Measurements from ENCODE around the gene KLF9. TPM values are rescaled to one million over a fixed set of nuclear protein-coding genes. Genes with fewer than 3 reads are reported as not detected.
A peak's percentile ranks its signal among the peaks of the same experiment; 100 is the strongest.

Gene KLF9
- total RNA-seq, 3 donors from 2014 or later, result 129 to 223 (median 206) TPM

DNA sequence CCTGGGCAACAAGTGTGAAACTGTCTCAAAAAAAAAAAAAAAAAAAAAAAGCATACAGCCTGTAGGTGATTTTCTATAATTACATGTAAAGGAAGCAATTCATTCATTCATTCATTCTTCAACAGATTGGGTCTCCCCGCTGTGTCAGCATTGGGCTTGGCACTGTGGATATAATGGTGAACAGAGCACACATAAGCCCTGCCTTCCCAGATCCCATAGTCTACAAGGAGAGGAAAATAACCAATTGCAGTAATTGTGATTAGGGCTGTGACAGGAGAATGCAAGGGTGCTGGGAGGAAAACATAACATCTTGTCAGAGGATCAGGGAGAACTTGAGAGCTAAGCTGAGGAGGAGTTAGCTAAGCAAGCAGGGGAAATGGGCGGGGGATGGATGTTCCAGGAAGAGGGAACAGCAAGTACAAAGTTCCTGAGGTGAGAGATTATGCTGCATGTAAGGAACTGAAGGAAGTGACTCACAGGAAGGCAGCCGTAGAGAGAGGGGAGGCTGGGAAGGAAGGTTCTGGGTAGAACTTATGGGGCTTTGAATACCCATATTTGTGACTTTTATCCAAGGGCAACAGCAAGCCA is 24.0 kb upstream of the KLF9 start:
- H3K4me1 ChIP-seq, result no peaks in the 10 kb centered on the region
- no peaks in the 10 kb centered on the region for H3K27me3 ChIP-seq
- intact Hi-C loops (cut with DNase I; ENCODE audit: low total_unique reads), result no loop called here
- H3K9me3 ChIP-seq, result no peaks in the 10 kb centered on the region
- H3K27ac ChIP-seq, result peak overlapping the region; percentile 16 to 55
- no peak overlapping the region for H3K4me3 ChIP-seq
- no peaks in the 10 kb centered on the region for H3K36me3 ChIP-seq
- peak in 2 of 3 donors; percentile 39 to 47 for TF ChIP-seq POLR2AphosphoS5 (IDR thresholded peaks at IDR 0.05)
- TF ChIP-seq POLR2A (IDR thresholded peaks at IDR 0.05), result no peak
- DNase-seq (ENCODE audit: low spot score in 2 of 2), result no peak

DNA sequence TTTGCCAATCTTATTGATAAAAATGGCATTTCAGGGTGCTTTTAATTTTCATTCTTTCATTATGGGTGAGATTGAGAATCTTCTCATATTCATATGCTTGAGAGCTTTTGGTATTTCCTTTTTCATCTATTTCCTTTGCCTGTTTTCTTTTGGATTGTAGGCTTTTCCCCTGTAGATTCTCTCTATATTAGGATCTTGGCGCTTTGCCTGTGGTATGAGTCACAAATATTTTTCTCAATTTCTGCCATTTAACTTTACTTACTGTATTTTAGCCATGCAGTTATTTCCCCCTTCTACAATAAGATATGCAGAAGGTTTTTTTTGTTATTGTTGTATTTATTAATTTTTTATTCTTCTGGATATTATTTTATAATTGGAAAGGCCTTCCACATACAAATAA is 21.5 kb upstream of the KLF9 start:
- Histone ChIP-seq H3K4me3 (no peak overlapping the region), H3K4me1 (no peaks in the 10 kb centered on the region), H3K9me3 (no peaks in the 10 kb centered on the region), H3K36me3 (no peaks in the 10 kb centered on the region), H3K27ac (no peak overlapping the region), H3K27me3 (no peaks in the 10 kb centered on the region)
- intact Hi-C loops (cut with DNase I; ENCODE audit: low total_unique reads), result no loop called here
- no peak for DNase-seq (ENCODE audit: low spot score in 2 of 2)
- TF ChIP-seq POLR2A (IDR thresholded peaks at IDR 0.05) (no peak), POLR2AphosphoS5 (IDR thresholded peaks at IDR 0.05) (no peak)
- TF ChIP-seq, protein P1, sequence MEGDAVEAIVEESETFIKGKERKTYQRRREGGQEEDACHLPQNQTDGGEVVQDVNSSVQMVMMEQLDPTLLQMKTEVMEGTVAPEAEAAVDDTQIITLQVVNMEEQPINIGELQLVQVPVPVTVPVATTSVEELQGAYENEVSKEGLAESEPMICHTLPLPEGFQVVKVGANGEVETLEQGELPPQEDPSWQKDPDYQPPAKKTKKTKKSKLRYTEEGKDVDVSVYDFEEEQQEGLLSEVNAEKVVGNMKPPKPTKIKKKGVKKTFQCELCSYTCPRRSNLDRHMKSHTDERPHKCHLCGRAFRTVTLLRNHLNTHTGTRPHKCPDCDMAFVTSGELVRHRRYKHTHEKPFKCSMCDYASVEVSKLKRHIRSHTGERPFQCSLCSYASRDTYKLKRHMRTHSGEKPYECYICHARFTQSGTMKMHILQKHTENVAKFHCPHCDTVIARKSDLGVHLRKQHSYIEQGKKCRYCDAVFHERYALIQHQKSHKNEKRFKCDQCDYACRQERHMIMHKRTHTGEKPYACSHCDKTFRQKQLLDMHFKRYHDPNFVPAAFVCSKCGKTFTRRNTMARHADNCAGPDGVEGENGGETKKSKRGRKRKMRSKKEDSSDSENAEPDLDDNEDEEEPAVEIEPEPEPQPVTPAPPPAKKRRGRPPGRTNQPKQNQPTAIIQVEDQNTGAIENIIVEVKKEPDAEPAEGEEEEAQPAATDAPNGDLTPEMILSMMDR (IDR thresholded peaks at IDR 0.05), result no peak

DNA sequence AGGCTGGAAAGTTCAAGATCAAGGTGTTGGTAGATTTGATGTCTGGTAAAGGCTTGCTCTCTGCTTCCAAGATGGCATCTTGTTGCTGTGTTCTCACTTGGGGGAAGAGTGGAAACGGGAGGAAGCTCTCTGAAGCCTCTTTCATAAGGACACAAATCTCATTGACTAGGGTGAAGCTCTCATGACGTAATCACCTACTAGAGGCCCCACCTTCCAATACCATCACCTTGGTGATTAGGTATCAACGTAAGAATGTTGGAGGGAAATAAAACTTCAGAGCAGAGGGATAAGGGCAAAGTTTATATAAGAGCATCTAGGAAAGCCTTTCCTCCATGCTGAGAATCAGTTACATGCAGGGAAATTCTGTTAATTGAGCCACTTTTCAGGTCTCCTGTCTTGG is 15.4 kb upstream of the KLF9 start:
- Histone ChIP-seq H3K4me1 (no peaks in the 10 kb centered on the region), H3K27me3 (no peaks in the 10 kb centered on the region), H3K4me3 (no peak overlapping the region), H3K9me3 (no peaks in the 10 kb centered on the region), H3K27ac (no peak overlapping the region), H3K36me3 (no peaks in the 10 kb centered on the region)
- intact Hi-C loops (cut with DNase I; ENCODE audit: low total_unique reads), result no loop called here
- TF ChIP-seq POLR2A (IDR thresholded peaks at IDR 0.05) (no peak), POLR2AphosphoS5 (IDR thresholded peaks at IDR 0.05) (no peak)
- TF ChIP-seq, protein P1 (IDR thresholded peaks at IDR 0.05), result no peak
- no peak for DNase-seq (ENCODE audit: low spot score in 2 of 2)

DNA sequence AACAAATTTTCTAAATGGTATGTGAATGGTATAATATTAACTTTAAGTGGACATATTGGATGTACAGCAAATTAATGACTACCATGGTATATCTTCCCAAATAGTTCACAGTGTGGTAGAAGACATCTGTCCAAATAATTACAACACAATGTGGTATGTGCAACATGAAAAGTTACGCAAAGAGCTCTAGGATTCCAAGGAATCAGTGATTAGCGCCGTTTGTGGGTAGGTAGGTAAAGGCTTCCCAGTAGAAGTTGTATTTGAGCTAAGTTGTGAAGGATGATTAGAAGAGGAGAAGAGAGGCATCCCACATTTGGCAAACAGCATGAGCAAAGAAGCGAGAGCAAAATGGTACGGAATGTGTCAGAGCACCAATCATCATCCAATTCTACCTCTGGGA is 14.3 kb upstream of the KLF9 start:
- no peaks in the 10 kb centered on the region for H3K27me3 ChIP-seq
- TF ChIP-seq, protein P1 (IDR thresholded peaks at IDR 0.05), result no peak
- TF ChIP-seq POLR2AphosphoS5 (IDR thresholded peaks at IDR 0.05), result no peak
- no peak for TF ChIP-seq POLR2A (IDR thresholded peaks at IDR 0.05)
- intact Hi-C loops (cut with DNase I; ENCODE audit: low total_unique reads), result no loop called here
- no peaks in the 10 kb centered on the region for H3K9me3 ChIP-seq
- no peaks in the 10 kb centered on the region for H3K4me1 ChIP-seq
- H3K36me3 ChIP-seq, result no peaks in the 10 kb centered on the region
- H3K27ac ChIP-seq, result no peak overlapping the region
- H3K4me3 ChIP-seq, result no peak overlapping the region
- DNase-seq (ENCODE audit: low spot score in 2 of 2), result no peak

DNA sequence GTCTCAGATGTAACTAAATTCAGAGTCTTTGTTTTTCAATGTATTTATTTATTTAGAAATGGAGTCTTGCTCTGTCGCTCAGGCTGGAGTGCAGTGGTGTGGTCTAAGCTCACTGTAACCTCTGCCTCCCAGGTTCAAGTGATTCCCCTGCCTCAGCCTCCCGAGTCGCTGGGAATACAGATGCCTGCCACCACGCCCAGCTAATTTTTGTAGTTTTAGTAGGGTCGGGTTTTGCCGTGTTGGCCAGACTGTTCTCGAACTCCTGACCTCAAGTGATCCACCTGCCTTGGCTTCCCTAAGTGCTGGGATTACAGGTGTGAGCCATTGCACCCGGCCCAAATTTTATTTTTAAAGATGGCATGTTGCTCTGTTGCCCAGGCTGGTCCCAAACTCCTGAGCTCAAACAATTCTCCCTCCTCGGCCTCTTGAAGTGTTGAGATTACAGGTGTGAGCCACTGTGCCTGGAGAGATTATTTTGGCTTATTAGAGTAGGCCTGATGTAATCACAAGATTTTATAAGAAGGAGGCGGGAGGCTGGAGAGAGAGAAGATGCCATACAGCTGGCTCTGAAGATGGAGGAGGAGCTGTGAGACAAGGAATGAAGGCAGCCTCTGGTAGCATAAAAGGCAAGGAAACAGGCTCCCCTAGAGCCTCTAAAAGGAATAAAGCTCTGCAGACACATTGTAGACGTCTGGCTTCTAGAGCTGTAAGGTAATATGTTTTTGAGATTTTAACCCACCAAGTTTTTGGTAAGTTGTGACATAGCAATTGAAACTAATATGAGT is 12.9 kb upstream of the KLF9 start:
- H3K9me3 ChIP-seq, result no peaks in the 10 kb centered on the region
- no peak for DNase-seq (ENCODE audit: low spot score in 2 of 2)
- H3K27ac ChIP-seq, result no peak overlapping the region
- TF ChIP-seq, protein P1 (IDR thresholded peaks at IDR 0.05), result no peak
- TF ChIP-seq POLR2AphosphoS5 (IDR thresholded peaks at IDR 0.05) (no peak), POLR2A (IDR thresholded peaks at IDR 0.05) (no peak)
- H3K36me3 ChIP-seq, result no peaks in the 10 kb centered on the region
- H3K4me3 ChIP-seq, result no peak overlapping the region
- intact Hi-C loops (cut with DNase I; ENCODE audit: low total_unique reads), result no loop called here
- H3K27me3 ChIP-seq, result no peaks in the 10 kb centered on the region
- H3K4me1 ChIP-seq, result no peaks in the 10 kb centered on the region
